Cardiac fibroblast (primary cell): ENCODE data around the gene CHID1.

Source experiments
- DNase-seq, 2 donors: peaks; one replicate each; pipeline versions ENCODE4 v3.0.0 to v3.0.0-alpha.2; 2010; ENCODE audit warnings: low read depth in 2 of 2
- H3K4me3 ChIP-seq, 2 donors: replicated peaks in 1 of 2; 1 replicate in 1 of 2; 2 replicates in 1 of 2; pipeline ENCODE4 v1.5.1; 2011; ENCODE audit warnings: low read depth in 2 of 2, low read length in 2 of 2, mild to moderate bottlenecking in 2 of 2, moderate library complexity in 1 of 2
- CTCF ChIP-seq: IDR thresholded peaks from one replicate; pipeline ENCODE4 v1.5.1; 2011; ENCODE audit warnings: low read depth, mild to moderate bottlenecking, low read length, inconsistent platforms

The CHID1 gene

GRCh38 chr11:904380-904779 lies 6.2 kb downstream of the CHID1 start:
- no peak for DNase-seq
- no peak for TF ChIP-seq CTCF
- no peak overlapping the region for H3K4me3 ChIP-seq

GRCh38 chr11:901452-902061 lies 9.1 kb downstream of the CHID1 start:
- no peak for TF ChIP-seq CTCF
- DNase-seq, result no peak
- H3K4me3 ChIP-seq, result no peak overlapping the region

- TF ChIP-seq CTCF, result no peak
- DNase-seq, result no peak
- H3K4me3 ChIP-seq, result no peak overlapping the region
Measured at GRCh38 chr11:900545-900944, 10.1 kb downstream of the CHID1 start.

- TF ChIP-seq CTCF, result no peak
- no peak for DNase-seq
- no peak overlapping the region for H3K4me3 ChIP-seq
Measured at GRCh38 chr11:899724-900123, 10.9 kb downstream of the CHID1 start.

- H3K4me3 ChIP-seq, result no peak overlapping the region
- peak; percentile 9 for TF ChIP-seq CTCF
- DNase-seq, result peak; percentile 11 to 33
Measured at GRCh38 chr11:898540-899190, 11.9 kb downstream of the CHID1 start.

GRCh38 chr11:898143-898511 lies 12.5 kb downstream of the CHID1 start:
- peak; percentile 13 to 51 for DNase-seq
- H3K4me3 ChIP-seq, result no peak overlapping the region
- peak; percentile 37 for TF ChIP-seq CTCF
